Stomach (tissue), 4 donors: Measurements from ENCODE around the gene NOMO2.
"Not testable (repeated sequence)": the region's sequence is repeated elsewhere in the genome, so short reads cannot be mapped to it uniquely, and the experiment has no call there.

ENCODE experiments used
- CTCF ChIP-seq, 7 experiments: fragments of 450-650 bp in 4 of 7; fragments of 200-600 bp in 3 of 7; sonication (generic) in 3 of 7; IDR thresholded peaks; one replicate each; pipeline ENCODE4 v1.5.1; 2016 to 2019; ENCODE audit warnings: antibody characterized with exemption in 7 of 7, control low read depth in 2 of 7, mild to moderate bottlenecking in 1 of 7
- POLR2A ChIP-seq, 4 donors: fragments of 450-650 bp; IDR thresholded peaks; one replicate each; pipeline ENCODE4 v1.6.1; 2016; ENCODE audit warnings: antibody characterized with exemption in 4 of 4, control low read depth in 2 of 4, mild to moderate bottlenecking in 1 of 4, moderate library complexity in 1 of 4
- POLR2AphosphoS5 ChIP-seq, 3 donors: sonication (generic); formaldehyde crosslinking; IDR thresholded peaks; one replicate each; pipeline ENCODE4 v1.6.1; 2016; ENCODE audit warnings: antibody characterized with exemption in 3 of 3

- not testable (repeated sequence) for TF ChIP-seq CTCF, POLR2AphosphoS5, POLR2A (IDR thresholded peaks at IDR 0.05)
Measured at GRCh38 chr16:18594880-18595279, 33.0 kb upstream of the NOMO2 start.
